Neural cell (in vitro differentiated cells): ENCODE measurements around the gene OBSCN. TPM values are rescaled to one million over a fixed set of nuclear protein-coding genes. Genes with fewer than 3 reads are reported as not detected.
A peak's percentile ranks its signal among the peaks of the same experiment; 100 is the strongest.

ENCODE experiments used
- H2AFZ ChIP-seq: fragments of 200-600, 300-800 bp; sonication (generic), shearing (Covaris generic); 2 replicates; pipeline ENCODE4 v1.6.0; 2014; ENCODE audit warnings: low read depth, mild to moderate bottlenecking, antibody characterized with exemption, low read length, moderate library complexity
- H3F3A ChIP-seq: fragments of 200-600 bp; shearing (Covaris generic); 2 replicates; pipeline ENCODE4 v1.6.1; 2016; ENCODE audit warnings: mild to moderate bottlenecking, moderate library complexity, mixed read lengths, antibody characterized with exemption, low read length; ENCODE audit not compliant: insufficient read depth, poor library complexity, severe bottlenecking
- H3K27ac ChIP-seq: fragments of 200-600, 300-800 bp; sonication (generic), shearing (Covaris generic); 2 replicates; pipeline ENCODE4 v1.5.1; 2014; ENCODE audit warnings: mild to moderate bottlenecking, low read length, moderate library complexity
- H3K27me3 ChIP-seq: fragments of 300-800, 200-600 bp; sonication (generic), shearing (Covaris generic); 2 replicates; pipeline ENCODE4 v1.6.0; 2014; ENCODE audit warnings: mild to moderate bottlenecking, low read depth, low read length, moderate library complexity; ENCODE audit not compliant: insufficient read depth
- H3K36me3 ChIP-seq: fragments of 300-800, 200-600 bp; sonication (generic), shearing (Covaris generic); 2 replicates; pipeline ENCODE4 v1.5.1; 2014; ENCODE audit warnings: mild to moderate bottlenecking, antibody characterized with exemption, low read length, moderate library complexity; ENCODE audit not compliant: insufficient read depth
- H3K4me2 ChIP-seq: fragments of 300-800, 200-600 bp; sonication (generic), shearing (Covaris generic); 2 replicates; pipeline ENCODE4 v1.6.0; 2014; ENCODE audit warnings: mild to moderate bottlenecking, low read length
- H3K4me3 ChIP-seq: fragments of 300-800, 200-600 bp; sonication (generic), shearing (Covaris generic); 2 replicates; pipeline ENCODE4 v1.5.1; 2014; ENCODE audit warnings: mild to moderate bottlenecking, low read length, moderate library complexity
- H3K79me2 ChIP-seq: fragments of 200-600 bp; shearing (Covaris generic); replicated peaks from 2 replicates; pipeline ENCODE4 v1.6.0; 2014; ENCODE audit warnings: mild to moderate bottlenecking, low read length, moderate library complexity; ENCODE audit not compliant: insufficient read depth
- H3K9ac ChIP-seq: fragments of 300-800, 200-600 bp; sonication (generic), shearing (Covaris generic); 2 replicates; pipeline ENCODE4 v1.6.1; 2016; ENCODE audit warnings: mild to moderate bottlenecking, low read length, mixed read lengths
- H3K9me2 ChIP-seq: fragments of 200-600 bp; shearing (Covaris generic); 2 replicates; pipeline ENCODE4 v1.6.1; 2016; ENCODE audit warnings: mild to moderate bottlenecking, low read length, mixed read lengths; ENCODE audit not compliant: insufficient read depth
- H3K9me3 ChIP-seq: fragments of 200-600, 300-800 bp; sonication (generic), shearing (Covaris generic); 2 replicates; pipeline ENCODE4 v1.6.1; 2016; ENCODE audit warnings: mild to moderate bottlenecking, mixed run types, low read length, moderate library complexity, mixed read lengths
- H4K20me1 ChIP-seq: fragments of 200-600 bp; shearing (Covaris generic); 2 replicates; pipeline ENCODE4 v1.6.1; 2016; ENCODE audit warnings: mild to moderate bottlenecking, mixed run types; ENCODE audit not compliant: insufficient read depth
- EP300 ChIP-seq: fragments of 450-650 bp; conservative IDR thresholded peaks from 2 replicates; pipeline ENCODE4 v1.6.1; 2014; ENCODE audit warnings: antibody characterized with exemption, mild to moderate bottlenecking, moderate library complexity; ENCODE audit not compliant: poor library complexity, severe bottlenecking
- EZH2 ChIP-seq: fragments of 200-600, 300-800 bp; shearing (Covaris generic), sonication (generic); IDR thresholded peaks from 2 replicates; pipeline ENCODE4 v1.6.1; 2014; ENCODE audit warnings: antibody characterized with exemption, low read length, borderline replicate concordance, mild to moderate bottlenecking; ENCODE audit not compliant: insufficient read depth, poor library complexity, severe bottlenecking
- MXI1 ChIP-seq: fragments of 450-650 bp; conservative IDR thresholded peaks from 2 replicates; pipeline ENCODE4 v1.6.1; 2014; ENCODE audit warnings: antibody characterized with exemption, mild to moderate bottlenecking; ENCODE audit not compliant: poor library complexity, severe bottlenecking
- RAD21 ChIP-seq: fragments of 450-650 bp; conservative IDR thresholded peaks from 2 replicates; pipeline ENCODE4 v1.6.1; 2014; ENCODE audit warnings: antibody characterized with exemption, mild to moderate bottlenecking, moderate library complexity
- SMC3 ChIP-seq: fragments of 450-650 bp; conservative IDR thresholded peaks from 2 replicates; pipeline ENCODE4 v1.6.1; 2014; ENCODE audit warnings: antibody characterized with exemption, mild to moderate bottlenecking, moderate library complexity; ENCODE audit not compliant: poor library complexity
- TAF1 ChIP-seq: IDR thresholded peaks from 2 replicates; pipeline ENCODE4 v1.6.1; 2012; ENCODE audit warnings: low read depth
- polyA plus RNA-seq: library from polyadenylated mRNA; depleted of rRNA; stranded (reverse); fragments of >200 nt; gene quantifications from 2 replicates; pipeline ENCODE4 v1.2.3, GENCODE V29; 2014
- TF ChIP-seq, protein P1 (sequence below): fragments of 450-650 bp; IDR thresholded peaks from 2 replicates; pipeline ENCODE4 v1.5.1; 2014; ENCODE audit warnings: antibody characterized with exemption, mild to moderate bottlenecking, moderate library complexity; ENCODE audit not compliant: poor library complexity, severe bottlenecking

The OBSCN gene
- polyA plus RNA-seq, 1 donor from 2014 or later = 7.2 TPM

DNA sequence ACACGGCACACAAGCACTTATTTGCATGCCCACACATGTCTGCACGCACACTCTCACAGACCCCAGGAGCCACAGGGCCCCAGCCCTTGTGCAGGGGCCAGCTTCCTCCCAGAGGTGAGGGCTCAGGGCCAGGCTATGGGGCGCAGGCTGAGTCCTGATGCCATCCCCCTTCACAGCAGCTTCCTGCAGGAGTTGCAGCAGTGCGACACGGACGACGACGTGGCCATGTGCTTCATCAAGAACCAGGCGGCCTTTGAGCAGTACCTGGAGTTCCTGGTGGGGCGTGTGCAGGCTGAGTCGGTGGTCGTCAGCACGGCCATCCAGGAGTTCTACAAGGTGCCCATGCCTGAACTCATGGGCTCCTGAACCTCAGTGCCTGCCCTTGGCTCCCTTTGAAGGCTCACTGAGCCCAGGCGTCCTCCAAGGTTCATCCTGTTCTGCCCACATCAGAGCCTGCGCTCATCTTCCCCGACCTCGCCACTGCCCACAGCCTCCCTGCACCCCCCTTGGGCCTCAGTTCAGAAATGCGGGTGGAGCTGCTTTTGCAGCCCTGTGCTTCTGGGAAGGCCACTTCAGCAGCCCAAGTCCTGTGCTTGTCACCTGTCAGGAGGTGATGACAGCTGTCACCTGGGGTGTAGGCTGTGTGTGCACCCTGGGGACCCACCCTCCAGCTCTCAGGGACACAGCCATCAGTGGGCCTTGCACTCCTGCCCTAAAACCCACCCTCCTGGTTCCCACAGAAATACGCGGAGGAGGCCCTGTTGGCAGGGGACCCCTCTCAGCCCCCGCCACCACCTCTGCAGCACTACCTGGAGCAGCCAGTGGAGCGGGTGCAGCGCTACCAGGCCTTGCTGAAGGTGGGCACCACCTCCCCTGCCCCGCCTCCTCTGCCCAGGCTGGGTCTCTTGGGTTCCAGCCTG is 132.2 kb downstream of the OBSCN start:
- Histone ChIP-seq H3K9ac (no peak overlapping the region), H4K20me1 (no peaks in the 10 kb centered on the region), H3K79me2 (no peaks in the 10 kb centered on the region), H3K36me3 (no peaks in the 10 kb centered on the region), H3K4me2 (no peak overlapping the region), H3K27ac (no peak overlapping the region), H3K27me3 (no peaks in the 10 kb centered on the region), H3K9me3 (no peaks in the 10 kb centered on the region), H3K4me3 (no peak overlapping the region), H3F3A (no peaks in the 10 kb centered on the region), H2AFZ (no peak overlapping the region), H3K9me2 (no peaks in the 10 kb centered on the region)
- TF ChIP-seq TAF1 (no peak), EP300 (no peak), MXI1 (no peak), SMC3 (no peak), RAD21 (no peak)
- TF ChIP-seq, protein P1, sequence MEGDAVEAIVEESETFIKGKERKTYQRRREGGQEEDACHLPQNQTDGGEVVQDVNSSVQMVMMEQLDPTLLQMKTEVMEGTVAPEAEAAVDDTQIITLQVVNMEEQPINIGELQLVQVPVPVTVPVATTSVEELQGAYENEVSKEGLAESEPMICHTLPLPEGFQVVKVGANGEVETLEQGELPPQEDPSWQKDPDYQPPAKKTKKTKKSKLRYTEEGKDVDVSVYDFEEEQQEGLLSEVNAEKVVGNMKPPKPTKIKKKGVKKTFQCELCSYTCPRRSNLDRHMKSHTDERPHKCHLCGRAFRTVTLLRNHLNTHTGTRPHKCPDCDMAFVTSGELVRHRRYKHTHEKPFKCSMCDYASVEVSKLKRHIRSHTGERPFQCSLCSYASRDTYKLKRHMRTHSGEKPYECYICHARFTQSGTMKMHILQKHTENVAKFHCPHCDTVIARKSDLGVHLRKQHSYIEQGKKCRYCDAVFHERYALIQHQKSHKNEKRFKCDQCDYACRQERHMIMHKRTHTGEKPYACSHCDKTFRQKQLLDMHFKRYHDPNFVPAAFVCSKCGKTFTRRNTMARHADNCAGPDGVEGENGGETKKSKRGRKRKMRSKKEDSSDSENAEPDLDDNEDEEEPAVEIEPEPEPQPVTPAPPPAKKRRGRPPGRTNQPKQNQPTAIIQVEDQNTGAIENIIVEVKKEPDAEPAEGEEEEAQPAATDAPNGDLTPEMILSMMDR = no peak

DNA sequence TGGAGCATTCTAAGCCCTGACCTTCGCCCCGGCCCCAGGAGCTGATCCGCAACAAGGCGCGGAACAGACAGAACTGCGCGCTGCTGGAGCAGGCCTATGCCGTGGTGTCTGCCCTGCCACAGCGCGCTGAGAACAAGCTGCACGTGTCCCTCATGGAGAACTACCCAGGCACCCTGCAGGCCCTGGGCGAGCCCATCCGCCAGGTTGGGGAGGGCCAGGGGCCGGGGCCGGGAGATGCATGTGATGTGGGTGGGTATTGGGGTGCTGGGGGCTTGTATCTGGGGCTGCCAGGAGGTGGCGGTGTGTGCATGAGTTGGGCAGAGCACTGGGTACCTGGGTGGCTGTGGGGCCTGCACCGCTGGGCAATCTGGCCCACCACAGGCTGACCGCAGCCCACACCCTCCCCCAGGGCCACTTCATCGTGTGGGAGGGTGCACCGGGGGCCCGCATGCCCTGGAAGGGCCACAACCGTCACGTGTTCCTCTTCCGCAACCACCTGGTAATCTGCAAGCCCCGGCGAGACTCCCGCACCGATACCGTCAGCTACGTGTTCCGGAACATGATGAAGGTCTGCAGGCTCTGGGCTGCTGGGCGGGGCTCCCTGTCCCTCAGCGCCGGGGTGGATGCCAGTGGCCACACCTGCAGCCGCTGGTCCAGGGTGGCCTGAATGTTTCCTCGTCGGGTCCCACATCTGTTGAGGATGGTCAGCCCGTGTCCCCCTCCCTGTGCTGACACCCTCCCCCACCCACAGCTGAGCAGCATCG is 133.0 kb downstream of the OBSCN start:
- TF ChIP-seq RAD21 = no peak
- TF ChIP-seq SMC3 = peak; percentile 24
- no peak for TF ChIP-seq EZH2
- TF ChIP-seq, protein P1 = peak; percentile 28
- H3K36me3 ChIP-seq = no peaks in the 10 kb centered on the region
- H3F3A ChIP-seq = no peaks in the 10 kb centered on the region
- no peak overlapping the region for H3K27ac ChIP-seq
- no peak overlapping the region for H3K4me2 ChIP-seq
- H3K4me3 ChIP-seq = no peak overlapping the region
- no peaks in the 10 kb centered on the region for H3K27me3 ChIP-seq
- H3K9ac ChIP-seq = no peak overlapping the region
- H2AFZ ChIP-seq = no peak overlapping the region
- no peaks in the 10 kb centered on the region for H3K9me3 ChIP-seq
- H3K9me2 ChIP-seq = no peaks in the 10 kb centered on the region
- no peaks in the 10 kb centered on the region for H4K20me1 ChIP-seq
- no peaks in the 10 kb centered on the region for H3K79me2 ChIP-seq
